Thyroid gland (tissue), 4 donors: ENCODE measurements around the gene PAWR. TPM values are rescaled to one million over a fixed set of nuclear protein-coding genes. Genes with fewer than 3 reads are reported as not detected.

Experiments
- DNase-seq, 2 donors: peaks; one replicate each; pipeline ENCODE4 v3.0.0-alpha.2; 2019
- H3K27ac ChIP-seq, 3 donors: fragments of 200-600 bp; sonication (generic); 1 replicate in 2 of 3; 2 replicates in 1 of 3; pipeline ENCODE4 v1.5.1; 2016 to 2019; ENCODE audit warnings: mild to moderate bottlenecking in 1 of 3, moderate library complexity in 1 of 3
- H3K27me3 ChIP-seq: fragments of 200-600 bp; sonication (generic); one replicate; pipeline ENCODE4 v1.5.1; 2019
- H3K36me3 ChIP-seq, 2 donors: fragments of 200-600 bp; sonication (generic); one replicate each; pipeline ENCODE4 v1.5.1; 2016 to 2019
- H3K4me1 ChIP-seq, 2 donors: fragments of 200-600 bp; sonication (generic); one replicate each; pipeline ENCODE4 v1.5.1; 2017 to 2019
- H3K4me3 ChIP-seq, 3 donors: fragments of 200-600 bp; sonication (generic); replicated peaks in 1 of 3; 1 replicate in 2 of 3; 2 replicates in 1 of 3; pipeline ENCODE4 v1.5.1; 2016; ENCODE audit warnings: mild to moderate bottlenecking in 1 of 3
- H3K9me3 ChIP-seq: fragments of 200-600 bp; sonication (generic); one replicate; pipeline ENCODE4 v1.5.1; 2017
- CTCF ChIP-seq, 6 experiments: fragments of 200-600 bp in 3 of 6; fragments of 450-650 bp in 3 of 6; sonication (generic) in 3 of 6; IDR thresholded peaks; one replicate each; pipeline ENCODE4 v1.5.1; 2016 to 2019; ENCODE audit warnings: antibody characterized with exemption in 6 of 6, mild to moderate bottlenecking in 2 of 6, inconsistent platforms in 1 of 6, moderate library complexity in 1 of 6
- POLR2A ChIP-seq, 2 donors: fragments of 450-650 bp; IDR thresholded peaks; one replicate each; pipeline ENCODE4 v1.6.1; 2017; ENCODE audit warnings: antibody characterized with exemption in 2 of 2, mild to moderate bottlenecking in 2 of 2, moderate library complexity in 1 of 2
- WGBS, 2 donors: methylation state at CpG; one replicate each; pipeline ENCODE4 v1.1.5; 2017; 5-methylcytosine and 5-hydroxymethylcytosine counted together
- intact Hi-C: fragments of 100-400 bp; cut with DNase I; formaldehyde crosslinking; loops from one replicate; pipeline ENCODE4 v1.15.1; 2023
- total RNA-seq, 4 donors: library from RNA; depleted of rRNA; stranded (reverse); fragments of >200 nt; gene quantifications; one replicate each; pipeline ENCODE4 v1.2.3, GENCODE V29; 2016

The PAWR gene
- 100 to 1,000 TPM in 1 of 4 donors, 10 to 100 TPM in 3; 83.7 to 125 (median 86.4) TPM for total RNA-seq

- peaks cover 14 to 17% of the 10 kb centered on the region in 2 donors for H3K4me1 ChIP-seq
Measured at GRCh38 chr12:79690638-79691510, at the start of gene PAWR. PAWR (minus strand) TSS chr12:79690964; CDS start chr12:79690244, 720 bp downstream.

GRCh38 chr12:79737875-79738718, 47.3 kb upstream of the PAWR start:
- H3K9me3 ChIP-seq: no peaks in the 10 kb centered on the region
- no peak overlapping the region for H3K4me3 ChIP-seq
- DNase-seq: peak; percentile 24 to 31
- intact Hi-C loops: no loop called here
- 21 to 22% methylated on average over 4 of the region's 4 CpGs for WGBS, 2 donors
- H3K36me3 ChIP-seq: no peaks in the 10 kb centered on the region
- H3K27ac ChIP-seq: no peak overlapping the region
- peak; percentile 9 to 85 (median 62) for TF ChIP-seq CTCF (IDR thresholded peaks at IDR 0.05)
- no peak for TF ChIP-seq POLR2A (IDR thresholded peaks at IDR 0.05)
- no peaks in the 10 kb centered on the region for H3K4me1 ChIP-seq
- no peaks in the 10 kb centered on the region for H3K27me3 ChIP-seq

More at GRCh38 chr12:79690638-79691510, at the start of gene PAWR:
- Histone ChIP-seq H3K4me3 (peak within 1 kb of the TSS; percentile 80 to 98 (median 92)), H3K9me3 (no peaks in the 10 kb centered on the region), H3K27me3 (no peaks in the 10 kb centered on the region), H3K27ac (peak within 1 kb of the TSS; percentile 96 to 98 (median 97)), H3K36me3 (no peaks in the 10 kb centered on the region)
- DNase-seq: peak; percentile 84 to 87
- TF ChIP-seq CTCF (IDR thresholded peaks at IDR 0.05): peak in 4 of 6 experiments; percentile 35 to 64 (median 48)
- peak; percentile 57 to 96 for TF ChIP-seq POLR2A (IDR thresholded peaks at IDR 0.05)
- WGBS, 2 donors: 0% methylated on average over 39 to 42 of the region's 107 CpGs
- intact Hi-C loops: loop anchor here (10.0 kb wide), 1 partner anchor 126 kb away; no protein-coding TSS in a partner anchor

- Histone ChIP-seq H3K4me3 (no peak overlapping the region), H3K27ac (no peak overlapping the region), H3K9me3 (no peaks in the 10 kb centered on the region), H3K27me3 (no peaks in the 10 kb centered on the region), H3K36me3 (no peaks in the 10 kb centered on the region), H3K4me1 (no peaks in the 10 kb centered on the region)
- no peak for DNase-seq
- TF ChIP-seq POLR2A (IDR thresholded peaks at IDR 0.05) (no peak), CTCF (IDR thresholded peaks at IDR 0.05) (no peak)
- intact Hi-C loops: no loop called here
Measured at GRCh38 chr12:79732638-79733037, 41.9 kb upstream of the PAWR start.

GRCh38 chr12:79725987-79726386, 35.2 kb upstream of the PAWR start:
- H3K4me1 ChIP-seq: no peaks in the 10 kb centered on the region
- TF ChIP-seq CTCF (IDR thresholded peaks at IDR 0.05) (no peak), POLR2A (IDR thresholded peaks at IDR 0.05) (no peak)
- no peak overlapping the region for H3K27ac ChIP-seq
- 96% methylated on average over 1 of the region's 1 CpG for WGBS, 2 donors
- no peaks in the 10 kb centered on the region for H3K36me3 ChIP-seq
- intact Hi-C loops: no loop called here
- no peaks in the 10 kb centered on the region for H3K27me3 ChIP-seq
- H3K4me3 ChIP-seq: no peak overlapping the region
- H3K9me3 ChIP-seq: no peaks in the 10 kb centered on the region
- no peak for DNase-seq
